Limb (tissue), 2 donors: Measurements from ENCODE around the gene CSNK1A1.
"Not testable (repeated sequence)": the region's sequence is repeated elsewhere in the genome, so short reads cannot be mapped to it uniquely, and the experiment has no call there.

Experiments used
- DNase-seq, 2 donors: peaks; one replicate each; pipeline ENCODE4 v3.0.0-alpha.2; 2016; ENCODE audit errors: extremely low spot score in 2 of 2

CSNK1A1 gene

DNA sequence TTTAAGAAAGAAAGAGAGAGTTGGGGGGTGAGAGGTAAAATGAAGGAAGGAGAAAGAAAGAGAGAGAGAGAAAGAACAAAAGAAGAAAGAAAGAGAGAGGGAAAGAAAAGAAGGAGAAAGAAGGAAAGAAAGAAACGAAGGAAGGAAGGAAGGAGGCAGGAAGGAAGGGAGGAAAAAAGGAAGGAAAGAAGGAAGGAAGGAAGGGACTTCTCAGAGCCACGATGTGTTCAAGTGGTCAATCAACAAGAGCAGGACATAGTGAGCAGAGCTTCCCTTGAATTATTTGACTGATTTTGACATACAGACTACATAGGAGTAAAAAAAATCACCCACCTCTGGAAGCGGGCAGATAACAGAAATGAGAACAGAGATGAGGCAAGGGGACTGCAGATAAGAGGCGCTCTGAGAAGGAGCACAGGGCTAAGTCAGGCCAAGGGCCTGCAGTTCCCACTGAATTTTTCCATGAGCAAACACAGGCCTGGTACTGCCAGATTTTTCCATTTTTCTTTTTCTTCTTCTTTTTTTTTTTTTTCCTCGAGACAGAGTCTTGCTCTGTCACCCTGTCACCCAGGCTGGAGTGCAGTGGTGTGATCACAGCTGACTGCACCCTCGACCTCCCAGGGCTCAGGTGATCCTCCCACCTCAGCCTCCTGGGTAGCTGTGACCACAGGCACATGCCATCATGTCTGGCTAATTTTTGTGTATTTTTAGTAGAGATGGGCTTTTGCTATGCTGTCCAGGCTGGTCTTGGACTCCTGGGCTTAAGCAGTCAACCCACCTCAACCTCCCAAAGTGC lies 94.4 kb downstream of the CSNK1A1 start:
- no peak for DNase-seq

DNA sequence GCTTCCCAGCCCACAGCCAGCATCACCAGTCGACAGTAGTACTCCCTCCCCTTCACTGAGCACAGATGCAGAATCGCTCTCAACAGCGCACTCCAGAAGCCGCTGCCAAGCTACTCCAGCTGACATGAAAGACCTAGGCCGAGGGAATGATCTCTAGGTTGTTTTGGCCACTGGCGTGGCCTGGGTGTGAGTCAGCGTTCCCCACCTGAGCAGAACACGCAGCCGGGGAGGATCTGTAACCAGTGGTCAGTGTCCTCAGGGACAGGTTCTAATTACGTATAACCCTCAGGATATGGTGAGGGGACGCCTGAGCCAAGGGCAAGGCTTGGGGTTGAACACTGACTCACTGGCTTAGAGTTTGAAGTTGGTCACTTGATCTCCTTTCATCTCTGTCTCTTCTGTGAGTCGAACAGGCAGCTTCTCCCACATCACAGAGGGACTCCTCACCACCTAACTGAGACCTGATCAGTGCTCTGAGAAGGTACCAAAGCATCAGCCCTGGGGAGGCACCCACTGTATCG lies 95.3 kb downstream of the CSNK1A1 start:
- no peak for DNase-seq

DNA sequence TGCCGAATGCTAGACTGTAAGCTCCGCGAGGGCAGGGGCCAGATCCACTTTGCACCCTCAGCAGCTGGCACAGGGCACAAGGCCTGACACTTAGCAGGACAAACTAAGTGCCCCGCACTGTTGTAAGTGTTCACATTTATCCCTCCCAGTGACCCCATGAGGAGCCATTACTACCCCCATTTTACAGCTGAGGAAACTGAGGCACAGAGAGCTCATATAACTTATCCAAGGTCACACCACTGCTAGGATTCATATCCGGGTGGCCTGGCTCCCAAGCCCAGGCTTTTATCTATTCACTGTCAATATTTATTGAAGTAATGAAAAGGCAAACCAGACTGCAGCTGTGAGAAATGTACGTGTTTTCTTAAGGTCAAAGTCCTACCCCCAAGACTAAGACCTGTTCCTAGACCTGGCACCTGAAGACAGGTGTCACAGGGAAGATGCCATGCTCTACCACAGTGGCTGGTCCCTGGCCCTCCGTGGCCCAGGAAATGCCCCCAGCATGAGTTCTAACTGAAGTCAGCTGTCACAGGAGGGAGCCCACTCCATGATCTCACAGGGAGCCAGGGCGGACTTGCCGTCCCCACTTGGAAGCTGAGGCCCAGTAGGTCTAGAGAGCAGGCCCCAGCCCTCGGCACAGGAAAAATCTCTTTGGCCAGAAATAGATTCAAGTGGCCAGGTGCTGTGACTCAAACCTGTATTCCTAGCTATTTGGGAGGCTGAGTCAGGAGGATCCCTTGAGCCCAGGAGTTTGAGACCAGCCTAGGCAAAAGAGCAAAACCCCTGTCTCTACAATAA lies 97.4 kb downstream of the CSNK1A1 start:
- no peak for DNase-seq

DNA sequence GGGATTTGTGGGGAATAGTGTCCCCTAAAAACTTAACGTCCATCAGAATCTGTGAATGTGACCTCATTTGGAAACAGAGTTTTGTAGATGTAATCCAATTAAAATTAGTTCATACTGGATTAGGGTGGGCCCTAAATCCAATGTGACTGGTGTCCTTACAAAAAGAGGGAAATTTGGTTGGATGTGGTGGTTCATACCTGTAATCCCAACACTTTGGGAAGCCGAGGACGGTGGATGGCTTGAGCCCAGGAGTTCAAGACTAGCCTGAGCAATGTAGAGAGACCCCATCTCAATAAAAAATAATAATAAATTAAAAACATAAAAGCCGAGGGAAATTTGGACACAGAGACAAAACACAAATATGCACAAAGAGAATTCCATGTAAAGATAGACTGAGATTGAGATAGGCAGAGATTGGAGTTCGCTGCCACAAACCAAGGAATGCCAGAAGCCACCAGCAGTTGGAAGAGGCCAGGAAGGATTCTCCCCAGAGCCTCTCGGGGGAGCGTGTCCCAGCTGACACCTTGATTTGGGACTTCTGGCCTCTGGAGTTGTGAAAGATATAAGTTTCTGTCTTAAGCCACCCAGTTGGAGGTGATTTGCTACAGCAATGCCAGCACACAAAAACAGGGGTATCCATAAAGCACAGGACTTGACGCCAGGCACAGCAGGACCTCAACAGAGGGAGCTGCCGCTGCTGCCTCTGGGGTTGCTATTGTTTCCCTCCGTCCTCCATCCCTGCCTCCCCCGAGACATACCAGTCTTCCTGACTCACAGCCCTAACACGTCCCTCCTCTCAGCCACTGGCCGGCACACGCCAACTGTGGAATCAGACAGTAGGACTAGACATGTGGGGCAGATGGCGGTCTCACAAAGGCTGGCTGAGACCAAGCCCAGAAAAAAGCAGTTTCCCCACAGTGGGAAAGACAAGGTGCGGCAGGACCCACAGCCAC lies 98.3 kb downstream of the CSNK1A1 start:
- no peak for DNase-seq

DNA sequence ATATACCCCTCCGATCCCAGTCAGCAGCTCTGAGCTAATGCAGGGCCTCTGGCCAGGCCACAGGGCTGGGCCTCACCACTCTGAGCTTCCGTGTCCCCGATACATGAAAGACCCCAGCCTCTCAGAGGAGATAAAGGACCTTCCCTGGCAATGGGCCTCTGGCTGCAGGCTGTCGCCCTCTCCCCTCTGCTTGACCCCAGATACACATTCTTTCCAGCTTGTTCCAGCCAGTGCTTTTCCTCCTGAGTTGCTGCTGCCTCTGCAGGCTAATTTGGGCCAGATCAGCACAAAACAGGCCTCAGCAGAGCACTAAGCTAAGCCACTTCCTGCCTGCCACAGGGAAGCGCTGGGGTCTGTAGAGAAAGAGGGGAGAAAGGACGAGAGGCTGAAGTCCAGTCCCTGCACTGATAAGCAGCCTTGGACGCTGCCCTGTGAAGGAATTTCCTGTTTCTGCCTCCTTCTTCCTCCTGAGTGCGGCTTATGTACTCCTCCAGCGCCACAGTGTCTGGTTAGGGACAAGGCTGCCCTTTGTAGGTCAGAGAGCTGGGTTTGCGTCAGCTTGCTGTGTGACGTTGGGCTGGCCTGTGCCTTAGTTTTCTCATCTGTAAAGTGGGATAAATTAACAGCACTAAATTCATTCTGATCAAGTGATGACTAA lies 99.1 kb downstream of the CSNK1A1 start:
- DNase-seq = peak in 1 of 2 donors; percentile 49

DNA sequence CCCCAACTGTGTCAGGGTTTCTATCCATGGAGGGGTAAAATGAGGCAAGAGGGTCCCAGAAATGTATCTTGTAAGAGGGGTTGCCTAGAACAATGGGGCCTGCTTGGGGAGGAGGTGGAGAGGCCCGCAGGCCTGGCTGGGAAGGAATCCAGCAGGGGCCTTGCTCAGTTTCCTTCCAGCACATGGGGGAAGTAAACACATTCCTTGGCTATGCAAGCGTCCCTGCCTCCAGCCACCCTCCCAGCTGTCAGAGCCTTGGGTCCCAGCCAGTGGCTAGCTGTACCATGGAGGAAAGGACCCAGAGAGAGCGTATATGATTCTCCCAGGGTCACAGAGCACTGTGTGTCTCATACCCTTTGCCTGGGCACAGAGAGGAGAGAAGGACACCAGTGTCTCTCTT lies 101.0 kb downstream of the CSNK1A1 start:
- DNase-seq = peak in 1 of 2 donors; percentile 57

DNA sequence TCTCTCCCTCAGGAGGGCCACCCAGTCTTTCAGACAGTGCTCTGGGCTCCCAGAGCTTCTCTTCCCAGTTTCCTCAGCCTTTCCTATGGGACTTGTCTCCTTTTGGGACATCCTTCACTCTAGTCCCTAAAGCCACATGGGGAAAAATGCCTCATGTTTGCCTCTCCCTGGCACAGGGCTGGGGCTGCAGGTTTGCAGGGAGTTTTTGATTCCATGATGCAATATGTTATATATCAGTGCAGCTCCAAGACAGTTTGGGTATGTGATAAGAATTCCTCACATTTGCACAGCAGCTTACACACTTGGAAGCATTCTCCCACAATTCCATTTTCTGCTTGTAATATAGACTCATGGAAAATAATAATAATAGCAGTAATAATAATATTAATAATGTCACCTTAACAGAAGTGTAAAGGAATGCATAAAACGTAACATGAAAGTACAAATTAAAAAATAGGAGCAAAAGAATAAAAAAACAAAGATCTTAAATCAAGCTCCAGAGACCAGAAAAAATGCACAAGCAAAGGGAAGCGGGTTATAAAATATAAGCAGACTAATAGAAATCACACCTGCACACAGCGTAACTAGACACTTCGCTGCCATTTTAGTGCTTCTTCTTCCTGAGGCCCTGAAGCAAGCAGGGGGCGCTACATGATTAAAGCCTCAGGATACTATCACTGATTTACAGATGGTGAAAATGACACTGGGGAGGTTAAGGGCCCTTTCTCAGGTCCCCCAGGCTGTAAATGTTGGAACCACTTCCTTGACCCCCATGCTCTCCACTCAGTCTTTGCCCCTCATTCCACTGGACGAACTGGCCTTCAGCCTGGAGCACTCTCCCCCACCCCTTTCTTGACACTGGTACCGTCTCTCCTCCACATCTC lies 102.2 kb downstream of the CSNK1A1 start:
- no peak for DNase-seq

DNA sequence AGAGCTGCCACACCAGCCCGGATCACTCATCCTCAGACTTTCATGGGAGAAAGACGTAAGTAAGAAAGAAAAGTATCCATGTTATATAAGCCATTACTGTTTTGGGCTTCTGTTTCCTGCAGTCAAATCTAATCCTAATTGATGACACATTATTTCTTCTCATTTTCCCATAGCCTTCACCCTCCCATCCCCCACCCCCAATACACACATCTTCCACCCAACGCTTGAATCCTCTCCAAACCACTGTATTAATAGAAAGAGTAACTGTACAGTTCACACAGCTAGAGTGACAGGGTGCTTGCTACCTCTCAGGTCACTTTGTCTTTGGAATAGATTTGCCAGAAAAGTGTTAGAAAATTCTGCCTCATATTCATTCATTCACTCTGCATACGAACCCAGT lies 102.8 kb downstream of the CSNK1A1 start:
- no peak for DNase-seq

DNA sequence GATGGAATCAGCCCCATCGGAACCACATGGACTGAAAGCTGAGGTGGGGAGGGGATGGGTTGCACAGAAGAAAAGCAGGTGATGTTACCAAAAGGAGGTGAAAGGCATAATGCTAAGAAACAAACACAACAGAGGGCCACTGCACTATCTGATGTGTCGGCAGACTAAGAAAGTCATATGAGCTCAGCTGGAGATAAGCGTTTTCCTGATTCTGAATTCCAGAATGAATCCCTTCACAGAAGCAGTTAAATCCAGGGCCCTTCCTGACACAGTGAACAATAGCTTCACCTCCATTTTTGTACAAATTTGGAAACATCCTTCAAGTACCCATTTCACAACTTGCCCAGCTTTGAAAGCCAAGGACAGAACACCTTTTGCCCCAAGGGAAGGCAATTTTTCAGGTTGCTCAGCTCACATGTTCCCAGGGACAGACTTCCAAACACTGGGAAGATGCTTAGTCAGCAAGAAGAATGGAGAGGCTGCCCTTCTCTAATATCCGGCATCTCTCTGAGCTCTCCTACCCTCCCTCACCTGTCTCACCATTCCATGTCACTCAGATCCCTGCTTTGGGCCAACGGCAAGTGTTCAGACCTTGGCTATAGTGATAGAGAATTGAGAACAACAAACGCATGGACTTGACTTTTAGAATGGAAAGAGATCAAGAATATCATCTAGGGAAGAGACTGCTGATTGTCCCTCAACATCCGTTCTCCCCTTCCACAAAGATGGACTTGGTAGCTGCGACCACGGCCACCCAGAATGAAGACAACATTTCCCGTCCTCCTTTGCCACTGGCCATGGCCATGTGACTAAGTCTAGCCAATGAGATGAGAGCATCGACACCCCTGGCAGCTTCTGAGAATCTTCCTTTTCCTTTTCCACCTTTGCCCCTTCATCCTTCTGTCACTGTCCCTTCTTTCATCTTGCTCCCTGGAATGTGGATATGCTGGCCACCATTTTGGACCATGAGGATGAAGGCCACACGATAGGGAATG lies 103.6 kb downstream of the CSNK1A1 start:
- DNase-seq = no peak

DNA sequence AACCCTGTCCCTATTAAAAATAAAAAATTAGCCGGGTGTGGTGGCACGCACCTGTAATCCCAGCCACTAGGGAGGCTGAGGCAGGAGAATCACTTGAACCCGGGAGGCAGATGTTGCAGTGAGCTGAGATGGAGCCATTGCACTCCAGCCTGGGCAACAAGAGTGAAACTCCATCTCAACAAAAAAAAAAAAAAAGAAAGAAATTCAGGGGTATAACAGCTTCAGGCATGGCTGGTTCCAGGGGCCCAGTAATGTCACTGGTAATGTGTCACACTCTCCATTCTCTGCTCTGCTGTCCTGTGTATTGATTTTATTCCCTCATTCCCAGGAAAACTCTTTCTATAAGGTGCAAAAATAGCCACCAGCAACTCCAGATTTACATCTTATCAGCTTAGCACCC lies 104.4 kb downstream of the CSNK1A1 start:
- DNase-seq = not testable (repeated sequence)

DNA sequence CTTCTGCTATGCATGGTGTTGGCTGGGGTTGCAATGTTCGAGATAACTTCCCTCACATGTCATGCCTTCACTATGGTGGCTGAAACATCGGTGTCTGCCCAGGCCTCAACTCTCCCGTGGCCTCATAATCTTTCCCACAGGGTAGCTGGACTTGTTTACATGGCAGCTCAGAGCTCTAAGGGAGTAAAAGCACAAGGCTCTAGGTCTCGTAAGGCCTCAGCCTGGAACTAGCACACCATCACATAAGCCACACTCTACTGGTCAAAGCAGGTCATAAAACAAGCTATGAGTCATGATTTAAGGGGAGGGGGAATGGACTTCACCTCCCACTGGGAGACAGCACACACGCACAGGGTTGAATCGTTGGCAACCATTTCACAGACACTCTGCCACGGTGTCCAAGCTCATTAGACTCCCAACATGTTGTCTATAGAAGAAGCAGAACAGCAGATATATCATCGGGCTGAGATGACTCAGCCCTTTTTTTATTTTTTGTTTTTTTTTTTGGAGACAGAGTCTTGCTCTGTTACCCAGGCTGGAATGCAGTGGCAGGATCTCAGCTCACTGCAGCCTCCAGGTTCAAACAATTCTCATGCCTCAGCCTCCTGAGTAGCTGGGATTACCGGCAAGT lies 105.4 kb downstream of the CSNK1A1 start:
- DNase-seq = no peak

DNA sequence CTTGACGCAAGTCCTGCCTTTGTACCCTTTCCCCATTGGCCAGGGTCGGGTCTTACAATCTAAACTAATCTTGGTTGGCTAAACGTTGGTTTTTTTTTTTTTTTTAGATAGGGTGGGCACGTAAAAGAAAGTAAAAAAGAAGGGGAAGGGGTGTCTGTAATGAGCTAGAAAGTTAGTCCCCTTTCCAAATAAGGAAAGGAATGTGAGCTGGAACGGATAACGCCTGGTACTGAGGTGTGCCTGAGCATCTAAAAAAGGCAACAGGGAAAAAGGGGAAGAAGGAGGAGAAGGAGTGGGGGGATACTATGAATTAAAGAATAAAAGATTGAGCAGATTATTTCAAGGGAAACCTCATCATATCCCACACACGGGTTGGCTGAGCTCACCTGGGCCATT lies 105.9 kb downstream of the CSNK1A1 start:
- DNase-seq = no peak

DNA sequence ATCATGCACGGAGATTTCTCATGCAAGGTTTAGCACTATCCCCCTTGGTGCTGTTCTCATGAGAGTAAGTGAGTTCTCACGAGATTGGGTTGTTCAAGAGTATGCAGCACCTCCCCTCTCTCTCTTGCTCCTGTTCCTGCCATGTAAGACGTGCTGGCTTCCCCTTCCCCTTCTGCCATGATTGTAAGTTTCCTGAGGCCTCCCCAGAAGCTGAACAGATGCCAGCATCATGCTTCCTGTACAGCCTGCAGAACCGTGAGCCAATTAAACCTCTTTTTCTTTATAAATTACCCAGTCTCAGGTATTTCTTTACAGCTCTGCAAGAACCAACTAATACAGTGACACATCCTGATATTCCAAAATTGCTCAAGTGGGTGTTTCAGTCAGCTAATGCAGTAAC lies 106.8 kb downstream of the CSNK1A1 start:
- DNase-seq = not testable (repeated sequence)

DNA sequence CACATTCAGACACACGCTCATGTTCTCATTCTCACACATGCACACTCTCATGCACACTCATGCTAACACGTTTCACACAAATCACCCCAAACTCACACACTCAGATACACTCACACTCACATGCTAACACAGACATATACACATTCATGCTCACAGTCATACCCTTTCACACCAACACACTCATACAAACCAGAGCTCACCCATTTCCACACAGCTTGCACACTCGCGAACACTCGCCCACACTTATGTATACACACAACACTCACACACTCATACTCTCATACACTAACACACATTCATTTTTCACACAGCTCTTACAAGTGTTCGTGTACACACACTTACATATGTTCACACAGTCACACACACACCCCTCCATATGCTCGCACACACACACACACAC lies 108.0 kb downstream of the CSNK1A1 start:
- no peak for DNase-seq

DNA sequence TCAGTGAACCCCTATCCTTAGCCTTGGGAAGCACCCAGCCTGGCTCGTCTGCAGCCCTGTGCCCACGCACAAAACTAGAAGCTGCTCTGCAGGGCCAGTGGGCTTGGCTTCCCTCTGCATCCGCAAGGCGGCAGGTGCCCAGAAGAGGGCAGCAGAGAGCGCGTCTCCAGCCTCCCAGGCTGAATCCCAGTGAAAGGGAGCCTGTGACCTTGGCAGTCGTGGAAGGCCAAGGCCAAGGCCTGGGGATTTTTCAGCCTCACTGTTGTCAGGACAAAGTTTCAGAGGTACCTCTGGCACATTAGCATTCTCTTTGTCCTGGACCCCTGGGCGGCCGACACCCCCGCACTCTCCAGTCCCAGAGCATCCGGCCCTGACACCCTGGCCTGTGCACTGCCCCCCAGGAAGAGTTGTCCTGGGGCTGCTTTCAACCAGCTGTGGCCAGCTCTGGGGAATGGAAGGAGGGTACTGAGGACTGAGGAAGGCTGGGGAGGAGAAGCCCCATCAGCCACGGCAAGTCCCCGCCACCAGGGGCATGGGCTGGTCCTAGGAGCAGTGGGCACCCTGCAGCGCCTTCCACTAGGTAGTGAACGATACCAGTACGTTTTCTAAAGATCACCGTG lies 108.6 kb downstream of the CSNK1A1 start:
- peak; percentile 61 to 92 for DNase-seq
